Transverse colon (tissue), 4 donors: ENCODE measurements around the gene PCNX1. TPM values are rescaled to one million over a fixed set of nuclear protein-coding genes. Genes with fewer than 3 reads are reported as not detected.
"Not testable (repeated sequence)": the region's sequence is repeated elsewhere in the genome, so short reads cannot be mapped to it uniquely, and the experiment has no call there.

Experiments
- DNase-seq: peaks from one replicate; pipeline ENCODE4 v3.0.0-alpha.2; 2019
- H3K27ac ChIP-seq, 4 donors: fragments of 200-600 bp; sonication (generic); 2 replicates each; pipeline ENCODE4 v1.5.1; 2016 to 2018; ENCODE audit warnings: inconsistent platforms in 4 of 4
- H3K27me3 ChIP-seq: fragments of 200-600 bp; sonication (generic); 2 replicates; pipeline ENCODE4 v1.5.1; 2017; ENCODE audit warnings: inconsistent platforms
- H3K36me3 ChIP-seq, 4 donors: fragments of 200-600 bp; sonication (generic); 2 replicates each; pipeline ENCODE4 v1.5.1; 2017 to 2019; ENCODE audit warnings: inconsistent platforms in 4 of 4
- H3K4me1 ChIP-seq, 4 donors: fragments of 200-600 bp; sonication (generic); 2 replicates each; pipeline ENCODE4 v1.5.1; 2017 to 2020; ENCODE audit warnings: inconsistent platforms in 4 of 4
- H3K4me3 ChIP-seq, 4 donors: fragments of 200-600 bp; sonication (generic); 1 replicate in 1 of 4; 2 replicates in 3 of 4; pipeline versions ENCODE4 v1.5.1 to v1.6.1; 2017 to 2019; ENCODE audit warnings: inconsistent platforms in 4 of 4
- H3K9me3 ChIP-seq, 2 donors: fragments of 200-600 bp; sonication (generic); 2 replicates each; pipeline ENCODE4 v1.5.1; 2017 to 2019; ENCODE audit warnings: inconsistent platforms in 2 of 2
- EP300 ChIP-seq: sonication (generic); formaldehyde crosslinking; IDR thresholded peaks from one replicate; pipeline ENCODE4 v1.6.1; 2017; ENCODE audit warnings: antibody characterized with exemption, low read depth
- POLR2A ChIP-seq: fragments of 450-650 bp; IDR thresholded peaks from one replicate; pipeline ENCODE4 v1.6.1; 2016; ENCODE audit warnings: antibody characterized with exemption, mild to moderate bottlenecking, moderate library complexity
- POLR2AphosphoS5 ChIP-seq, 3 donors: sonication (generic); formaldehyde crosslinking; IDR thresholded peaks; one replicate each; pipeline ENCODE4 v1.6.1; 2016; ENCODE audit warnings: antibody characterized with exemption in 3 of 3
- WGBS, 2 donors: methylation state at CpG; one replicate each; pipeline ENCODE4 v1.1.5; 2018; ENCODE audit warnings: low coverage in 1 of 2; 5-methylcytosine and 5-hydroxymethylcytosine counted together
- in situ Hi-C, 4 donors: fragments of 200-750 bp; cut with MboI; loops; one replicate each; pipeline versions ENCODE4 v1.15.0 to v1.15.1; 2017; ENCODE audit warnings: low sequenced_read_pairs in 3 of 4, low pct_ligation_motif_present in 1 of 4, low pct_unique_long_range_greater_than_20kb in 1 of 4
- intact Hi-C: fragments of 100-400 bp; cut with DNase I; formaldehyde crosslinking; loops from one replicate; pipeline ENCODE4 v1.15.1; 2023; ENCODE audit warnings: low total_unique reads
- total RNA-seq, 4 donors: library from RNA; depleted of rRNA; stranded (reverse); fragments of >200 nt; gene quantifications; one replicate each; pipeline ENCODE4 v1.1.0, GENCODE V29; 2016
- TF ChIP-seq, protein P1 (sequence below), 5 experiments: fragments of 200-600 bp in 3 of 5; fragments of 450-650 bp in 2 of 5; sonication (generic) in 3 of 5; IDR thresholded peaks; 1 replicate in 2 of 5; 2 replicates in 3 of 5; pipeline ENCODE4 v1.5.1; 2016 to 2017; ENCODE audit warnings: antibody characterized with exemption in 5 of 5, inconsistent platforms in 3 of 5, mild to moderate bottlenecking in 2 of 5, moderate library complexity in 1 of 5

The PCNX1 gene
- total RNA-seq, 4 donors from 2014 or later: 15.0 to 64.6 (median 46.0) TPM

DNA sequence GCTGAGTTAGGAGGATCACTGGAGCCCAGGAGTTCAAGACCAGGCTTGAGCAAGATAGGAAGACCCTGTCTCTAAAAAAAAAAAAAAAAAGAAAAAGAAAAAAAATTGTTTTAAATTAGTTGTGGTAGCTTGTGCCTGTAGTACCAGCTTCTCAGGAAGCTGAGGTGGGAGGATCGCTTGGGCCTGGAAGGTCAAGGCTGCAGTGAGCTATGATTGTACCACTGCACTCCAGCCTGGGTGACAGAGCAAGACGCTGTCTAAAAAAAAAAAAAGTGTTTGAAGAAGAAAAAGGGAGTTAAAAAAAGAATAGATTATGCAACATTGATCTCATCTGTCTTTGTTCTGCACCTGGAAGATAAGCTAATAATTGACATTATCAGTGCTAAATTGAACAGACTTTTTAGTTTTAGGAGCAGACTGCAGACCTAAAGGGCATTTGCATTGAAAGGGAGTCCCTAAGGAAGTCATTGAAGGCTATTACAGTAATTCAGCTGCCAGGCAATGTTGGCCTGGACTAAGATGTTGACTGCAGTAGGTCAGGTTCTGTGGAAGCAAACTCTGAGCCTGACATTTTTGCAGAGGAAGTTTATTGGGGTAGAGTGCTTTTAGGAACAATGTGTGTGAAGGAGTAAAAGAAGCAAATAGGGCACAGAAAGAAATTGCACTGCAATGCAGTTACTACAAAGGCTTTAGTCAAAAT, 215.8 kb downstream of the PCNX1 start:
- H3K27ac ChIP-seq: no peak overlapping the region
- intact Hi-C loops (no loop called here), in situ Hi-C loops (no loop called here)
- H3K9me3 ChIP-seq: no peaks in the 10 kb centered on the region
- TF ChIP-seq, protein P1, sequence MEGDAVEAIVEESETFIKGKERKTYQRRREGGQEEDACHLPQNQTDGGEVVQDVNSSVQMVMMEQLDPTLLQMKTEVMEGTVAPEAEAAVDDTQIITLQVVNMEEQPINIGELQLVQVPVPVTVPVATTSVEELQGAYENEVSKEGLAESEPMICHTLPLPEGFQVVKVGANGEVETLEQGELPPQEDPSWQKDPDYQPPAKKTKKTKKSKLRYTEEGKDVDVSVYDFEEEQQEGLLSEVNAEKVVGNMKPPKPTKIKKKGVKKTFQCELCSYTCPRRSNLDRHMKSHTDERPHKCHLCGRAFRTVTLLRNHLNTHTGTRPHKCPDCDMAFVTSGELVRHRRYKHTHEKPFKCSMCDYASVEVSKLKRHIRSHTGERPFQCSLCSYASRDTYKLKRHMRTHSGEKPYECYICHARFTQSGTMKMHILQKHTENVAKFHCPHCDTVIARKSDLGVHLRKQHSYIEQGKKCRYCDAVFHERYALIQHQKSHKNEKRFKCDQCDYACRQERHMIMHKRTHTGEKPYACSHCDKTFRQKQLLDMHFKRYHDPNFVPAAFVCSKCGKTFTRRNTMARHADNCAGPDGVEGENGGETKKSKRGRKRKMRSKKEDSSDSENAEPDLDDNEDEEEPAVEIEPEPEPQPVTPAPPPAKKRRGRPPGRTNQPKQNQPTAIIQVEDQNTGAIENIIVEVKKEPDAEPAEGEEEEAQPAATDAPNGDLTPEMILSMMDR (IDR thresholded peaks at IDR 0.05): no peak
- TF ChIP-seq POLR2A: no peak
- TF ChIP-seq POLR2AphosphoS5 (IDR thresholded peaks at IDR 0.05): no peak
- no peak for TF ChIP-seq EP300
- no peaks in the 10 kb centered on the region for H3K36me3 ChIP-seq
- H3K4me3 ChIP-seq: no peak overlapping the region
- H3K27me3 ChIP-seq: no peaks in the 10 kb centered on the region
- H3K4me1 ChIP-seq: peaks cover 10 to 25% (median 14%) of the 10 kb centered on the region in 4 donors
- WGBS, 2 donors: 94 to 95% methylated on average over 2 of the region's 2 CpGs
- DNase-seq: no peak

DNA sequence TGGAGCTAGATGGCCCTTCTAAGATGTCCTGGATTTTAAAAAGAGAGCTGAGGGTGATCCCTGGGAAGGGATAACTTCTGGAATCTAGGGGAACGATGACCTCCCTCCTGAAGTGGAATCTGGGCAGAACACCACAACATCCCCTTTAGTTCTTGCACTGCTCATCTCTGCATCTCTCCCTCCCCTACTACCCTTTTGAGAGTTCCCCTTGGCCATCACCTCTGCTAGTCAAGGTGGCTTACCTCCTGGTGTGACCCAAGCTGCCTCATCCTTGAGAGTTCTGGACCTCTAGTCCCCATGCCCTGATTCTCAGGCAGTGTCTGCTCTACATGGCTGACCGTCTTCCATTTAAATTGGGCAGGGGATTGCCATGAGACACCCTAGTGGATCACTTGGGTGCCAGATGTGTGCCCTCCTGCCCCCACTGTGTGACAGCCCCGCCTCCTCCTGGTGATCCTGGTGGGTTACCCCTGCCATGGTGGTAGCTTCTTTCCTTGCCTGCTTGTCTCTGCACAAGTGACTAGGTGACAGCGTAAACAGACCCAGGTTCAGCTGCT, 216.4 kb downstream of the PCNX1 start:
- in situ Hi-C loops (no loop called here), intact Hi-C loops (no loop called here)
- 97% methylated on average over 4 of the region's 4 CpGs; no CpG with 5 or more reads in 1 of the 2 donors for WGBS, 2 donors
- Histone ChIP-seq H3K27me3 (no peaks in the 10 kb centered on the region), H3K4me3 (no peak overlapping the region), H3K36me3 (no peaks in the 10 kb centered on the region), H3K27ac (no peak overlapping the region), H3K4me1 (peaks cover 5 to 19% (median 10%) of the 10 kb centered on the region in 4 donors), H3K9me3 (no peaks in the 10 kb centered on the region)
- no peak for DNase-seq
- no peak for TF ChIP-seq EP300

DNA sequence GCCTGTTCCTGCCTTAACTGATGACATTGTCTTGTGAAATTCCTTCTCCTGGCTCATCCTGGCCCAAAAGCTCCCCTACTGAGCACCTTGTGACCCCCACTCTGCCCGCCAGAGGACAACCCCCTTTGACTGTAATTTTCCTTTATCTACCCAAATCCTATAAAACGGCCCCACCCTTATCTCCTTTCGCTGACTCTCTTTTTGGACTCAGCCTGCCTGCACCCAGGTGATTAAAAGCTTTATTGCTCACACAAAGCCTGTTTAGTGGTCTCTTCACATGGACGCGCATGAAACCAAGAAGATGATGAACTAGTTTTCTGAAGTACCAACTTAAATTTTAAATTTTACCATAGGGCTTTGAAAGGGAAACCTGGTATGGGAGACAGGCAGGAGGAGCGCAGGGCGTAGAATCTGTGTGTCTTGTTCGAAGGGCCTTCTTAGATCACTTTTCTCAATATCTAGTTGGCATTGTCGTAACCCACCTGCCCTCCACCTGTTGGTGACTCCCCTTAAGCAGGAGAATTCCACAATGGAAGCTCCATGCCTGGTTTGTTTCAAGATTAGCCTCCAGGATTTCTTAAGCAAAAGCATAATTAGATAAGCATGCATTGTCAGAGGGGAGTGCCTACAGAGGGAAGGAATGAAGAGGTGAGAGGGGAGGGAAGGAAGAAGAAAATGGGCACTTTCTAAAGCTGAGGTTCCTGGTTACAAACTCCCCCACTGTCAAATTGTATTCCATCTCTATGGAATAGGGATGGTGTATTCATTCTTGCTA, 222.6 kb downstream of the PCNX1 start:
- H3K27me3 ChIP-seq, H3K9me3 ChIP-seq, H3K4me3 ChIP-seq, H3K4me1 ChIP-seq, H3K36me3 ChIP-seq, intact Hi-C loops, H3K27ac ChIP-seq, DNase-seq: not testable (repeated sequence)
- in situ Hi-C loops: loop anchor here (10.0 to 25.0 kb wide), 5 partner anchors 182 to 632 kb away; partner anchors contain the start of gene SIPA1L1 (in 1 of the 4)
- 86 to 91% methylated on average over 9 of the region's 9 CpGs for WGBS, 2 donors

DNA sequence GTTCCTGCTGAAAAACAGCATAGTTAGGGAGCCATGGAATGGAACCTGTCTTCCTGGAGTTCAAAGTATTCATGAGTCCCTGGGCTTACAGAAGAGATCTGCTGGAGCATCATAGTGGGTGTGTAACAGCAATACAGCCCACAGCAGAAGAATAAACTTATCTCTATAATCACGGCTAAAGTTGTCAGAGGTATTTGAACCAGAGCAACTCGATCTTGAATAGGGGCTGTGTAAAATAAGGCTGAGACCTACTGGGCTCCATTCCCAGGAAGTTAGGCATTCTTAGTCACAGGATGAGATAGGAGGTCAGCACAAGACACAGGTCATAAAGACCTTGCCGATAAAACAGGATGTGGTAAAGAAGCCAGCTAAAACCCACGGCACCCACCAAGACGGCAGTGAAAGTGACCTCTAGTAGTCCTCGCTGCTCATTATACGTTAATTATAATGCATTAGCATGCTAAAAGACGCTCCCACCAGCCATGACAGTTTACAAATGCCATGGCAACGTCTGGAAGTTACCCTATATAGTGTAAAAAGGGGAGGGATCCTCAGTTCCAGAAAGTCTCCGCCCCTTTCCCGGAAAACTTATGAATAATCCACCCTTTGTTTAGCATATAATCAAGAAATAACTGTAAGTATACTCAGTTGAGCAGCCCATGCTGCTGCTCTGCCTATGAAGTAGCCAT, 223.4 kb downstream of the PCNX1 start:
- peaks cover 0 to 6% (median 0%) of the 10 kb centered on the region in 4 donors for H3K4me1 ChIP-seq
- WGBS, 2 donors: 44 to 66% methylated on average over 6 to 11 of the region's 11 CpGs
- no peak overlapping the region for H3K4me3 ChIP-seq
- in situ Hi-C loops: loop anchor here (10.0 to 25.0 kb wide), 5 partner anchors 182 to 632 kb away; partner anchors contain the start of gene SIPA1L1 (in 1 of the 4)
- DNase-seq: no peak
- intact Hi-C loops: no loop called here
- H3K36me3 ChIP-seq: no peaks in the 10 kb centered on the region
- TF ChIP-seq EP300 (no peak), POLR2AphosphoS5 (IDR thresholded peaks at IDR 0.05) (no peak), POLR2A (no peak)
- TF ChIP-seq, protein P1 (IDR thresholded peaks at IDR 0.05): no peak
- no peaks in the 10 kb centered on the region for H3K27me3 ChIP-seq
- no peaks in the 10 kb centered on the region for H3K9me3 ChIP-seq
- no peak overlapping the region for H3K27ac ChIP-seq
